K562 (cell line): ENCODE data around the gene HP. TPM values are rescaled to one million over a fixed set of nuclear protein-coding genes. Genes with fewer than 3 reads are reported as not detected.
A peak's percentile ranks its signal among the peaks of the same experiment; 100 is the strongest.

Experiments
- BRF2 ChIP-seq: IDR thresholded peaks from 3 replicates; pipeline ENCODE4 v1.6.1; 2011; ENCODE audit warnings: borderline replicate concordance, mild to moderate bottlenecking; ENCODE audit not compliant: insufficient read length, insufficient read depth
- CEBPZ ChIP-seq: fragments of 150-350 bp; IDR thresholded peaks from 2 replicates; pipeline ENCODE4 v1.6.1; 2014; ENCODE audit warnings: low read depth, mild to moderate bottlenecking, low read length, borderline replicate concordance
- HDAC2 ChIP-seq: fragments of 450-650 bp; IDR thresholded peaks from 2 replicates; pipeline ENCODE4 v1.6.1; 2016; ENCODE audit warnings: mild to moderate bottlenecking
- HNRNPLL ChIP-seq: fragments of 200-400 bp; formaldehyde crosslinking; IDR thresholded peaks from 2 replicates; pipeline ENCODE4 v1.6.1; 2017; ENCODE audit warnings: low read length, low read depth, mild to moderate bottlenecking; ENCODE audit not compliant: poor library complexity, severe bottlenecking
- JUND ChIP-seq, 2 experiments: IDR thresholded peaks; 2 replicates in 1 of 2; 3 replicates in 1 of 2; pipeline ENCODE4 v1.6.1; 2011; ENCODE audit warnings: borderline replicate concordance in 2 of 2, low read depth in 2 of 2, low read length in 2 of 2, improper control_type of control experiment in 1 of 2, missing biosample characterization in 1 of 2, missing genetic modification characterization in 1 of 2, missing genetic modification reagents in 1 of 2
- L3MBTL2 ChIP-seq: fragments of 450-650 bp; IDR thresholded peaks from 2 replicates; pipeline ENCODE4 v1.6.1; 2016; ENCODE audit warnings: mild to moderate bottlenecking, moderate library complexity
- MYC ChIP-seq, 2 experiments: fragments of 250-450 bp in 1 of 2; sonication (Bioruptor Pico) in 1 of 2; IDR thresholded peaks; 2 replicates each; pipeline versions ENCODE4 v1.5.1 to v1.6.1; 2012 to 2021; ENCODE audit warnings: low read depth in 2 of 2, borderline replicate concordance in 1 of 2, improper control_type of control experiment in 1 of 2, low read length in 1 of 2, mild to moderate bottlenecking in 1 of 2, moderate library complexity in 1 of 2
- NFE2 ChIP-seq: IDR thresholded peaks from 2 replicates; pipeline ENCODE4 v1.6.1; 2014; ENCODE audit warnings: antibody characterized with exemption, low read depth
- NRF1 ChIP-seq, 2 experiments: fragments of 450-650 bp; IDR thresholded peaks in 1 of 2; conservative IDR thresholded peaks in 1 of 2; 2 replicates each; pipeline ENCODE4 v1.6.1; 2014; ENCODE audit warnings: mild to moderate bottlenecking in 2 of 2
- TAF1 ChIP-seq: IDR thresholded peaks from 2 replicates; pipeline ENCODE4 v1.6.1; 2011; ENCODE audit warnings: mild to moderate bottlenecking, low read length, moderate library complexity; ENCODE audit not compliant: insufficient read depth, control insufficient read depth, severe bottlenecking; ENCODE audit errors: extremely low read depth
- TCF7L2 ChIP-seq: fragments of 150-350 bp; IDR thresholded peaks from 2 replicates; pipeline ENCODE4 v1.6.1; 2016; ENCODE audit warnings: low read depth, mild to moderate bottlenecking, low read length, moderate library complexity
- ZBTB11 ChIP-seq, 3 experiments: fragments of 200-800 bp in 1 of 3; fragments of 250-450 bp in 1 of 3; fragments of 450-650 bp in 1 of 3; sonication (Bioruptor Pico) in 1 of 3; sonication (Bioruptor generic) in 1 of 3; formaldehyde crosslinking in 1 of 3; IDR thresholded peaks; 2 replicates each; pipeline versions ENCODE4 v1.6.1 to v1.8.0; 2016 to 2022; ENCODE audit warnings: mild to moderate bottlenecking in 2 of 3, missing genetic modification characterization in 2 of 3, missing compliant biosample characterization in 1 of 3, moderate library complexity in 1 of 3
- ZC3H4 ChIP-seq: sonication (generic); formaldehyde crosslinking; IDR thresholded peaks from 2 replicates; pipeline ENCODE4 v1.9.0; 2021; ENCODE audit warnings: missing genetic modification reagents, borderline replicate concordance
- ZNF586 ChIP-seq: fragments of 450-650 bp; formaldehyde crosslinking; conservative IDR thresholded peaks from 2 replicates; pipeline ENCODE4 v1.4.0; 2020; ENCODE audit warnings: mild to moderate bottlenecking, moderate library complexity
- ZNF75A ChIP-seq: fragments of 450-650 bp; formaldehyde crosslinking; IDR thresholded peaks from 2 replicates; pipeline ENCODE4 v1.4.0; 2020; ENCODE audit warnings: mild to moderate bottlenecking
- polyA plus RNA-seq, 8 experiments: library from polyadenylated mRNA; depleted of rRNA in 4 of 8; stranded (reverse) in 5 of 8; unstranded in 3 of 8; fragments of >200 nt; fragmentation: Nextera tagmentation in 2 of 8; fragmentation: Illumina TruSeq in 1 of 8; extraction: Ambion mirVana in 2 of 8; extraction: Trizol in 1 of 8; gene quantifications; 2 replicates each; pipeline versions ENCODE4 v1.2.1 to v1.2.3, GENCODE V29; 2011 to 2014; ENCODE audit warnings: inconsistent platforms in 1 of 8, missing spikeins in 1 of 8
- total RNA-seq, 7 experiments: library from RNA; depleted of rRNA in 6 of 7; stranded (reverse); fragments of >200 nt in 6 of 7; fragmentation: Illumina TruSeq in 2 of 7; extraction: Trizol in 2 of 7; gene quantifications; 2 replicates each; pipeline versions ENCODE4 v1.2.1 to v1.2.3, GENCODE V29; 2011 to 2021; ENCODE audit warnings: low replicate concordance in 1 of 7

HP gene
- total and polyA plus RNA-seq, 9 of the 15 experiments (the other 6 are each of a cell fraction or from before 2014, with no cell fraction given), result 0.04 to 8.7 TPM; not detected in 7

- TF ChIP-seq MYC (IDR thresholded peaks at IDR 0.05; ENCODE audit: low read depth, low read length), result peak; percentile 80
- TF ChIP-seq MYC (CRISPR knock-in tag; IDR thresholded peaks at IDR 0.05; ENCODE audit: borderline replicate concordance, low read depth), result no peak
- TF ChIP-seq L3MBTL2, result peak; percentile 87
- no peak for TF ChIP-seq TCF7L2
- TF ChIP-seq BRF2, result no peak
- peak; percentile 68 for TF ChIP-seq HNRNPLL
- TF ChIP-seq ZBTB11 (CRISPR knock-in tag; IDR thresholded peaks at IDR 0.05), result peak; percentile 63 to 90 (median 72); a peak in 5 of 6 replicates
- no peak for TF ChIP-seq NFE2
- TF ChIP-seq HDAC2, result peak; percentile 94
- TF ChIP-seq ZNF586 (CRISPR knock-in tag), result no peak
- 0 out of 2 replicates have a peak, but pooled peaks have one; percentile 45 for TF ChIP-seq CEBPZ
- TF ChIP-seq JUND (IDR thresholded peaks at IDR 0.05; ENCODE audit: borderline replicate concordance, low read depth, low read length), result peak; percentile 26; the same call in 1 of the 2 replicates
- no peak for TF ChIP-seq JUND (tag; IDR thresholded peaks at IDR 0.05; ENCODE audit: borderline replicate concordance, low read depth, low read length)
- TF ChIP-seq TAF1, result peak; percentile 52
- no peak for TF ChIP-seq ZC3H4 (CRISPR knock-in tag)
- TF ChIP-seq NRF1 (conservative IDR thresholded peaks at IDR 0.05 in 1 of 2, IDR thresholded peaks at IDR 0.05 in 1 of 2), result peak; percentile 94 to 95
- TF ChIP-seq ZNF75A (CRISPR knock-in tag), result no peak
These were observed 45.7 kb upstream of the HP start, which contains the start of gene DHODH (continued) for GRCh38 chr16:72008424-72009216.
